ENCODE results near the gene TEDDM1. TPM values are rescaled to one million over a fixed set of nuclear protein-coding genes. Genes with fewer than 3 reads are reported as not detected.
A peak's percentile ranks its signal among the peaks of the same experiment; 100 is the strongest.

TEDDM1 gene
- total RNA-seq, 6 experiments from 2014 or later: not detected

DNA sequence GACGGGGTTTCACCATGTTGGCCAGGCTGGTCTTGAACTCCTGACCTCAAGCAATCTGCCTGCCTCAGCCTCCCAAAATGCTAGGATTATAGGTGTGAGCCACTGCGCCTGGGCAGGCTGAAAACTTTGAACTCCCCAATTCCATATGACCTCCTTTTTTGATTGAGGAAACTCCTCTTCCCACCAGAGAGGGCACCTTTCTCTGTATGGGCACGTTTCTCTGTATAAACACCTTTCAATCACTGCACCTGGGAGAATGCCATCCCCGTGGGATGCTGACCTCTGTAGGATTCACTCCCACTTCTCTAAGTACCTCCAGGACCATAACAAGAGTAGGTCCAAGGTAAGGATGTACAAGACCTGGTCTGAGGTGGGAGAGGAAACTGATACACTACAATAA, 9.7 kb upstream of the TEDDM1 start:
- ATAC-seq (no peak), DNase-seq (no peak)
- Histone ChIP-seq H3K4me3 (no peak overlapping the region), H3K27ac (peak overlapping the region in 1 of 3 donors; percentile 14), H3K27me3 (no peaks in the 10 kb centered on the region), H3K36me3 (no peaks in the 10 kb centered on the region), H3K9me3 (no peaks in the 10 kb centered on the region), H3K4me1 (peaks cover 0 to 6% (median 0%) of the 10 kb centered on the region in 4 donors)
- TF ChIP-seq, protein P1, sequence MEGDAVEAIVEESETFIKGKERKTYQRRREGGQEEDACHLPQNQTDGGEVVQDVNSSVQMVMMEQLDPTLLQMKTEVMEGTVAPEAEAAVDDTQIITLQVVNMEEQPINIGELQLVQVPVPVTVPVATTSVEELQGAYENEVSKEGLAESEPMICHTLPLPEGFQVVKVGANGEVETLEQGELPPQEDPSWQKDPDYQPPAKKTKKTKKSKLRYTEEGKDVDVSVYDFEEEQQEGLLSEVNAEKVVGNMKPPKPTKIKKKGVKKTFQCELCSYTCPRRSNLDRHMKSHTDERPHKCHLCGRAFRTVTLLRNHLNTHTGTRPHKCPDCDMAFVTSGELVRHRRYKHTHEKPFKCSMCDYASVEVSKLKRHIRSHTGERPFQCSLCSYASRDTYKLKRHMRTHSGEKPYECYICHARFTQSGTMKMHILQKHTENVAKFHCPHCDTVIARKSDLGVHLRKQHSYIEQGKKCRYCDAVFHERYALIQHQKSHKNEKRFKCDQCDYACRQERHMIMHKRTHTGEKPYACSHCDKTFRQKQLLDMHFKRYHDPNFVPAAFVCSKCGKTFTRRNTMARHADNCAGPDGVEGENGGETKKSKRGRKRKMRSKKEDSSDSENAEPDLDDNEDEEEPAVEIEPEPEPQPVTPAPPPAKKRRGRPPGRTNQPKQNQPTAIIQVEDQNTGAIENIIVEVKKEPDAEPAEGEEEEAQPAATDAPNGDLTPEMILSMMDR (IDR thresholded peaks at IDR 0.05): no peak
- no peak for TF ChIP-seq POLR2A (IDR thresholded peaks at IDR 0.05)
- intact Hi-C loops (cut with DNase I): no loop called here
- 70% methylated on average over 3 of the region's 4 CpGs for WGBS (ENCODE audit: insufficient coverage, low coverage, low lambda C conversion rate, missing lambda C conversion rate)

DNA sequence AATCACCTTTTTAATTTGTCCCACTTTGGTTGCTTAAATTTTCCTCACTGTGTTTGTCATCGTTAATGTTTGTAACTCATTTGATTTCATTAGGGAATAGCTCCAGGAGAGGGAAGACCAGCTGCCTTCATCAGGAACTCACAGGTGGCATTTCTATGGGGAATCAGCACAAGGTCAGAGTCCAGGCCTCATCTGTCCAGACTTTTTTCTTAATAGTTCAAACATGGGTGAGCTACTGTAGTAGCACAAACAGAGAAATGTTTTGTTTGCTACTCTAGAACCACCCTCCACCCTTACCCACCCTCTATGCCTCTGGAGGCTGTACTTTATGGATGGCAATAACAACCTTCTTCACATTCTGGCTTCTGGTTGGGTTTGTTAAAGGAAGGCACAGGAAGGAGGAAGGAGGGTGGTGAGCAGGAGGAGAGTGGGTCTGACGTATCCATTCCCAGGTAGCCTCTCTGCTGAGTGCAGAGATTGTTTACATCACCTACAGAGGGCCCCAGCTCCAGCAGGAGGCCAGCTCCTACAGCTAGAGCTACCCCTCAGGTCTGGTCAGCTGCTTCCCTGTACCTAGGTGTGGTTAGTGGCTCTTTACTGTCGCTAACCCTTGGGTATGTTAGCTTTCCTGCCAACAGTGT, 8.1 kb upstream of the TEDDM1 start:
- H3K4me1 ChIP-seq: peaks cover 0 to 6% (median 0%) of the 10 kb centered on the region in 4 donors
- no peak overlapping the region for H3K27ac ChIP-seq
- ATAC-seq (peak; percentile 14 to 67 (median 49)), DNase-seq (no peak)
- H3K27me3 ChIP-seq: no peaks in the 10 kb centered on the region
- TF ChIP-seq, protein P1 (IDR thresholded peaks at IDR 0.05): no peak
- TF ChIP-seq POLR2A (IDR thresholded peaks at IDR 0.05): no peak
- H3K4me3 ChIP-seq: no peak overlapping the region
- WGBS (ENCODE audit: insufficient coverage, low coverage, low lambda C conversion rate, missing lambda C conversion rate): 46% methylated on average over 2 of the region's 3 CpGs
- intact Hi-C loops (cut with DNase I): loop anchor here in 1 of 2 donors (10.0 kb wide), 1 partner anchor 324 kb away; no protein-coding TSS in a partner anchor
- no peaks in the 10 kb centered on the region for H3K9me3 ChIP-seq
- H3K36me3 ChIP-seq: no peaks in the 10 kb centered on the region

DNA sequence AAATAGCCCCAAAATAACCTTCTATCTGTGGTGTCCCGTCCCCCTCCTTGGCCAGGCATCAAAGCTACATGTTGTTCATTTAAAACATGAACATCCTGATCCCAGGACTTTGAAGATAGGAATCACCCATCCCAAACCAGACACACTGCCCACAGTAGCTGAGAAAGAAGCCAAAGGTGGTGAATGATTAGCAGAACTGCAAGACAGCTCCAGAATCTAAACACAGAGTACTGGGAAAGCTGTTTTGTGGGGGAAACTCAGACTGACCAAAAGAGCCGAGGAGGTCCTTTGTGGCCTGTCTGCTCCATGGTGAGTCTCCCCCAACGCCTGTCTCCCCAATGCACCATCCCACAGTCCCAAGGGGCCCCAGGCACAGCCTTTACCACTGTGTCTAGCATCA, 7.3 kb upstream of the TEDDM1 start:
- Histone ChIP-seq H3K4me3 (no peak overlapping the region), H3K4me1 (peaks cover 0 to 6% (median 0%) of the 10 kb centered on the region in 4 donors), H3K27me3 (no peaks in the 10 kb centered on the region), H3K36me3 (no peaks in the 10 kb centered on the region), H3K27ac (no peak overlapping the region), H3K9me3 (no peaks in the 10 kb centered on the region)
- no peak for TF ChIP-seq POLR2A (IDR thresholded peaks at IDR 0.05)
- TF ChIP-seq, protein P1 (IDR thresholded peaks at IDR 0.05): no peak
- no peak for DNase-seq
- intact Hi-C loops (cut with DNase I): loop anchor here in 1 of 2 donors (10.0 kb wide), 1 partner anchor 323 kb away; no protein-coding TSS in a partner anchor
- 23% methylated on average over 3 of the region's 3 CpGs for WGBS (ENCODE audit: insufficient coverage, low coverage, low lambda C conversion rate, missing lambda C conversion rate)
- ATAC-seq: peak; percentile 13 to 66 (median 42)

DNA sequence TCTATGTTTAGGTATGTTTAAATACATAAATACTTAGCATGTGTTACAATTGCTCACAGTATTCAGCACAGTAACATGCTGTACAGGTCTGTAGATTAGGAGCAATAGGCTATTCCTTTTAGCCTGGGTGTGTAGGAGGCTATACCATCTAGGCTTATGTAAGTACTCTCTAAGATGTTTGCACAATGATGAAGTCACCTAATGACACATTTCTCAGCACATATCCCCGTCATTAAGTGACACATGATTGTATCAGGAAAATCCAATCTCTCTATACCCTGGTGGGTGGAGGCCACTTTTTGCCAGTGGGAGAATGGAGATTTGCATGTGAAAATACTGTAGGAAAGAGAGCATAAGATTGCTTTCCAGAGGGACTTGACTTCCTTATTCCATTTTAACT, 5.5 kb upstream of the TEDDM1 start:
- H3K36me3 ChIP-seq: no peaks in the 10 kb centered on the region
- no peaks in the 10 kb centered on the region for H3K27me3 ChIP-seq
- peaks cover 0 to 6% (median 0%) of the 10 kb centered on the region in 4 donors for H3K4me1 ChIP-seq
- TF ChIP-seq, protein P1 (IDR thresholded peaks at IDR 0.05): no peak
- TF ChIP-seq POLR2A (IDR thresholded peaks at IDR 0.05): no peak
- H3K9me3 ChIP-seq: no peaks in the 10 kb centered on the region
- intact Hi-C loops (cut with DNase I): loop anchor here in 1 of 2 donors (10.0 kb wide), 1 partner anchor 321 kb away; no protein-coding TSS in a partner anchor
- DNase-seq (no peak), ATAC-seq (no peak)
- H3K4me3 ChIP-seq: no peak overlapping the region
- no peak overlapping the region for H3K27ac ChIP-seq
- WGBS (ENCODE audit: insufficient coverage, low coverage, low lambda C conversion rate, missing lambda C conversion rate): 67% methylated on average over 1 of the region's 1 CpG

Data from right lobe of liver (tissue), 6 donors.